H9 (cell line): ENCODE results near the gene PXDN. TPM values are rescaled to one million over a fixed set of nuclear protein-coding genes. Genes with fewer than 3 reads are reported as not detected.

Source experiments
- DNase-seq: peaks from one replicate; pipeline ENCODE4 v3.0.0-alpha.2; 2017
- H2AFZ ChIP-seq: one replicate; pipeline ENCODE4 v1.6.1; 2013; ENCODE audit warnings: mild to moderate bottlenecking, low read length, control low read depth, moderate library complexity
- H2AK5ac ChIP-seq: 2 replicates; pipeline ENCODE4 v1.6.1; 2013; ENCODE audit warnings: low read length, control low read depth, mixed read lengths; ENCODE audit not compliant: insufficient read length
- H2BK120ac ChIP-seq: one replicate; pipeline ENCODE4 v1.6.1; 2013; ENCODE audit warnings: low read depth, mild to moderate bottlenecking, low read length, control low read depth, inconsistent platforms; ENCODE audit not compliant: poor library complexity, severe bottlenecking
- H2BK12ac ChIP-seq: 2 replicates; pipeline ENCODE4 v1.6.1; 2013; ENCODE audit warnings: low read length, control low read depth, mixed read lengths, low read depth; ENCODE audit not compliant: insufficient read length
- H2BK15ac ChIP-seq: 2 replicates; pipeline ENCODE4 v1.6.1; 2013; ENCODE audit warnings: low read depth, low read length, control low read depth
- H2BK20ac ChIP-seq: one replicate; pipeline ENCODE4 v1.6.1; 2013; ENCODE audit warnings: low read depth, mild to moderate bottlenecking, low read length, control low read depth, inconsistent platforms; ENCODE audit not compliant: poor library complexity, severe bottlenecking
- H2BK5ac ChIP-seq: 2 replicates; pipeline ENCODE4 v1.6.1; 2013; ENCODE audit warnings: low read length, control low read depth, mixed read lengths; ENCODE audit not compliant: insufficient read length
- H3K14ac ChIP-seq: 2 replicates; pipeline ENCODE4 v1.6.1; 2013; ENCODE audit warnings: low read length, control low read depth; ENCODE audit not compliant: insufficient read depth
- H3K18ac ChIP-seq: 2 replicates; pipeline ENCODE4 v1.6.1; 2013; ENCODE audit warnings: low read depth, mild to moderate bottlenecking, mixed read lengths, low read length, control low read depth; ENCODE audit not compliant: insufficient read length
- H3K23ac ChIP-seq: 2 replicates; pipeline ENCODE4 v1.6.1; 2013; ENCODE audit warnings: low read length, control low read depth, mixed read lengths, low read depth; ENCODE audit not compliant: insufficient read length
- H3K23me2 ChIP-seq: 2 replicates; pipeline ENCODE4 v1.6.1; 2013; ENCODE audit warnings: low read depth, mild to moderate bottlenecking, mixed read lengths, low read length, control low read depth; ENCODE audit not compliant: insufficient read length, poor library complexity, severe bottlenecking
- H3K27ac ChIP-seq: 2 replicates; pipeline ENCODE4 v1.5.1; 2013; ENCODE audit warnings: low read length, control low read depth, mixed read lengths, low read depth; ENCODE audit not compliant: insufficient read length
- H3K27me3 ChIP-seq: 2 replicates; pipeline ENCODE4 v1.6.1; 2013; ENCODE audit warnings: low read length, control low read depth, inconsistent platforms; ENCODE audit not compliant: insufficient read depth
- H3K4ac ChIP-seq: 2 replicates; pipeline ENCODE4 v1.6.1; 2013; ENCODE audit warnings: low read depth, mild to moderate bottlenecking, control low read depth, inconsistent platforms, low read length, moderate library complexity
- H3K4me1 ChIP-seq: 2 replicates; pipeline ENCODE4 v1.6.1; 2013; ENCODE audit warnings: low read length, control low read depth, inconsistent platforms; ENCODE audit not compliant: insufficient read depth
- H3K4me2 ChIP-seq: 2 replicates; pipeline ENCODE4 v1.6.1; 2013; ENCODE audit warnings: low read length, control low read depth, mixed read lengths; ENCODE audit not compliant: insufficient read length, insufficient read depth
- H3K56ac ChIP-seq: 2 replicates; pipeline ENCODE4 v1.6.1; 2013; ENCODE audit warnings: low read depth, mild to moderate bottlenecking, mixed read lengths, low read length, control low read depth; ENCODE audit not compliant: insufficient read length
- H3K79me1 ChIP-seq: 2 replicates; pipeline ENCODE4 v1.6.1; 2013; ENCODE audit warnings: low read depth, mild to moderate bottlenecking, moderate library complexity, low read length, control low read depth, inconsistent platforms; ENCODE audit not compliant: insufficient read depth, poor library complexity, severe bottlenecking
- H3K79me2 ChIP-seq: 2 replicates; pipeline ENCODE4 v1.6.1; 2013; ENCODE audit warnings: low read length, control low read depth, inconsistent platforms; ENCODE audit not compliant: insufficient read depth
- H3K9ac ChIP-seq: 2 replicates; pipeline ENCODE4 v1.6.1; 2013; ENCODE audit warnings: low read length, control low read depth, mixed read lengths; ENCODE audit not compliant: insufficient read length; ENCODE audit errors: extremely low read depth
- H3K9me3 ChIP-seq: one replicate; pipeline ENCODE4 v1.6.1; 2013; ENCODE audit warnings: low read depth, low read length, inconsistent platforms; ENCODE audit not compliant: control insufficient read depth
- H3T11ph ChIP-seq: one replicate; pipeline ENCODE4 v1.6.1; 2013; ENCODE audit warnings: mild to moderate bottlenecking, low read length, control low read depth, inconsistent platforms
- H4K20me1 ChIP-seq: one replicate; pipeline ENCODE4 v1.6.1; 2013; ENCODE audit not compliant: control insufficient read depth, insufficient read length, insufficient read depth
- H4K5ac ChIP-seq: 2 replicates; pipeline ENCODE4 v1.6.1; 2013; ENCODE audit warnings: low read depth, mild to moderate bottlenecking, mixed read lengths, low read length, control low read depth; ENCODE audit not compliant: insufficient read length
- H4K8ac ChIP-seq: replicated peaks from 2 replicates; pipeline ENCODE4 v1.6.1; 2013; ENCODE audit warnings: low read length, control low read depth, mixed read lengths, low read depth; ENCODE audit not compliant: insufficient read length
- H4K91ac ChIP-seq: 2 replicates; pipeline ENCODE4 v1.6.1; 2013; ENCODE audit warnings: low read depth, mild to moderate bottlenecking, moderate library complexity, mixed read lengths, low read length, control low read depth; ENCODE audit not compliant: insufficient read length
- H3K27ac Mint-ChIP-seq, 3 experiments: 2 replicates in 2 of 3; 3 replicates in 1 of 3; pipeline ENCODE4 v1.8.0; 2020 to 2021; ENCODE audit warnings: mixed read lengths in 3 of 3, mild to moderate bottlenecking in 1 of 3, moderate library complexity in 1 of 3
- H3K27me3 Mint-ChIP-seq: 2 replicates; pipeline ENCODE4 v1.8.0; 2021; ENCODE audit warnings: low read depth, mild to moderate bottlenecking, moderate library complexity, mixed read lengths
- H3K36me3 Mint-ChIP-seq, 3 experiments: 2 replicates in 2 of 3; 3 replicates in 1 of 3; pipeline ENCODE4 v1.8.0; 2020 to 2021; ENCODE audit warnings: low read depth in 3 of 3, mixed read lengths in 3 of 3; ENCODE audit not compliant: insufficient read depth in 1 of 3
- H3K4me1 Mint-ChIP-seq, 2 experiments: 2 replicates each; pipeline ENCODE4 v1.8.0; 2020; ENCODE audit warnings: mixed read lengths in 2 of 2
- H3K4me3 Mint-ChIP-seq, 2 experiments: 2 replicates in 1 of 2; 3 replicates in 1 of 2; pipeline ENCODE4 v1.8.0; 2020 to 2021; ENCODE audit warnings: mild to moderate bottlenecking in 2 of 2, mixed read lengths in 2 of 2, moderate library complexity in 1 of 2
- H3K9me3 Mint-ChIP-seq, 2 experiments: 2 replicates in 1 of 2; 3 replicates in 1 of 2; pipeline ENCODE4 v1.8.0; 2020; ENCODE audit warnings: mild to moderate bottlenecking in 2 of 2, mixed read lengths in 2 of 2, moderate library complexity in 1 of 2
- WGBS: extraction: QIAGEN DNeasy Blood & Tissue Kit; methylation state at CpG from one replicate; pipeline ENCODE4 v1.1.7; 2013; ENCODE audit warnings: missing lambda C conversion rate, low lambda C conversion rate, mixed read lengths; ENCODE audit not compliant: insufficient read length; ENCODE audit errors: extremely low coverage; 5-methylcytosine and 5-hydroxymethylcytosine counted together
- total RNA-seq: library from RNA; stranded (reverse); gene quantifications from 2 replicates; pipeline ENCODE4 v1.2.1, GENCODE V29; 2021
- TF ChIP-seq, protein P1 (sequence below): fragments of 200-600 bp; sonication (generic); conservative IDR thresholded peaks from 3 replicates; pipeline ENCODE4 v1.8.0; 2021; ENCODE audit warnings: antibody characterized with exemption, mild to moderate bottlenecking

PXDN gene
- total RNA-seq, 1 experiment from 2014 or later: 146 TPM

DNA sequence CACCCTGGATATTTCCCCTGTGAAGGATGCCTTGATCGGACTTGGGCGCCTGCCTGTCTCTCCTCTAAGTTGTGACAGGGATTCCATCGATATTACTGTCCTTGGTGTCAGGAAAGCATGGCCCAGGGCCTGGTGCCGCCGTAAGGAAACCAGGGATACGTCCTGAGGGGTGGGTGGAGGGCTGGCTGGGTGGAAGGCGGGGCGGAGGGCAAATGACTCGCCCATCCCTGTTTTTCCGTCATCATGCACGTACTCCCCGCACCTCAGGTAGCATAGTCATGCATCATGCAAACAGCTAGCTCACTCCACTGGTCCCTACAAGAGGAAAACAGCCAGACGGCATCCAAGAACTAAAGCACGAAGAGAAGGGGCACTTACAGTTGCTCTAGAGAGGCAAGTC lies 57.1 kb downstream of the PXDN start:
- Mint-ChIP-seq H3K36me3 (peaks cover 4 to 63% (median 24%) of the 10 kb centered on the region in 3 experiments; a peak in 6 of 7 replicates), H3K4me1 (peaks cover 11 to 19% of the 10 kb centered on the region in 2 experiments), H3K4me3 (no peak overlapping the region), H3K9me3 (no peaks in the 10 kb centered on the region), H3K27ac (0 out of 7 replicates have a peak overlapping the region, but pooled peaks of 1 of the 3 experiments have one; percentile 2), H3K27me3 (no peaks in the 10 kb centered on the region)
- no peak overlapping the region for H4K8ac ChIP-seq
- no peak overlapping the region for H2BK120ac ChIP-seq
- TF ChIP-seq, protein P1, sequence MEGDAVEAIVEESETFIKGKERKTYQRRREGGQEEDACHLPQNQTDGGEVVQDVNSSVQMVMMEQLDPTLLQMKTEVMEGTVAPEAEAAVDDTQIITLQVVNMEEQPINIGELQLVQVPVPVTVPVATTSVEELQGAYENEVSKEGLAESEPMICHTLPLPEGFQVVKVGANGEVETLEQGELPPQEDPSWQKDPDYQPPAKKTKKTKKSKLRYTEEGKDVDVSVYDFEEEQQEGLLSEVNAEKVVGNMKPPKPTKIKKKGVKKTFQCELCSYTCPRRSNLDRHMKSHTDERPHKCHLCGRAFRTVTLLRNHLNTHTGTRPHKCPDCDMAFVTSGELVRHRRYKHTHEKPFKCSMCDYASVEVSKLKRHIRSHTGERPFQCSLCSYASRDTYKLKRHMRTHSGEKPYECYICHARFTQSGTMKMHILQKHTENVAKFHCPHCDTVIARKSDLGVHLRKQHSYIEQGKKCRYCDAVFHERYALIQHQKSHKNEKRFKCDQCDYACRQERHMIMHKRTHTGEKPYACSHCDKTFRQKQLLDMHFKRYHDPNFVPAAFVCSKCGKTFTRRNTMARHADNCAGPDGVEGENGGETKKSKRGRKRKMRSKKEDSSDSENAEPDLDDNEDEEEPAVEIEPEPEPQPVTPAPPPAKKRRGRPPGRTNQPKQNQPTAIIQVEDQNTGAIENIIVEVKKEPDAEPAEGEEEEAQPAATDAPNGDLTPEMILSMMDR: no peak
- no peaks in the 10 kb centered on the region for H3K9me3 ChIP-seq
- H2BK5ac ChIP-seq: no peak overlapping the region
- no peak overlapping the region for H3K18ac ChIP-seq
- no peak for DNase-seq
- no peak overlapping the region for H2BK12ac ChIP-seq
- H3K23ac ChIP-seq: no peak overlapping the region
- no CpG with 5 or more reads among the region's 14 CpGs for WGBS
- no peak overlapping the region for H2AFZ ChIP-seq
- H3K4me1 ChIP-seq: peaks cover 4% of the 10 kb centered on the region; the same call in 1 of the 2 replicates
- no peak overlapping the region for H4K5ac ChIP-seq
- H3K9ac ChIP-seq: no peak overlapping the region
- no peak overlapping the region for H4K91ac ChIP-seq
- no peak overlapping the region for H3K27ac ChIP-seq
- H3K4me2 ChIP-seq: no peak overlapping the region
- H3K79me1 ChIP-seq: no peaks in the 10 kb centered on the region
- H2BK15ac ChIP-seq: no peak overlapping the region
- H2AK5ac ChIP-seq: no peak overlapping the region
- H3K27me3 ChIP-seq: no peaks in the 10 kb centered on the region
- no peaks in the 10 kb centered on the region for H3K79me2 ChIP-seq
- H3K4ac ChIP-seq: no peak overlapping the region
- H3K56ac ChIP-seq: no peak overlapping the region
- no peaks in the 10 kb centered on the region for H3K23me2 ChIP-seq
- H3K14ac ChIP-seq: no peak overlapping the region
- no peak overlapping the region for H3T11ph ChIP-seq
- no peak overlapping the region for H2BK20ac ChIP-seq
- H4K20me1 ChIP-seq: peaks cover 2% of the 10 kb centered on the region
